HuH-7 (cell line): Measurements from ENCODE around the gene WBP2NL.
A peak's percentile ranks its signal among the peaks of the same experiment; 100 is the strongest.

Experiments used
- DNase-seq: peaks from one replicate; pipeline ENCODE4 v3.0.0; 2011; ENCODE audit warnings: low spot score

WBP2NL gene

DNA sequence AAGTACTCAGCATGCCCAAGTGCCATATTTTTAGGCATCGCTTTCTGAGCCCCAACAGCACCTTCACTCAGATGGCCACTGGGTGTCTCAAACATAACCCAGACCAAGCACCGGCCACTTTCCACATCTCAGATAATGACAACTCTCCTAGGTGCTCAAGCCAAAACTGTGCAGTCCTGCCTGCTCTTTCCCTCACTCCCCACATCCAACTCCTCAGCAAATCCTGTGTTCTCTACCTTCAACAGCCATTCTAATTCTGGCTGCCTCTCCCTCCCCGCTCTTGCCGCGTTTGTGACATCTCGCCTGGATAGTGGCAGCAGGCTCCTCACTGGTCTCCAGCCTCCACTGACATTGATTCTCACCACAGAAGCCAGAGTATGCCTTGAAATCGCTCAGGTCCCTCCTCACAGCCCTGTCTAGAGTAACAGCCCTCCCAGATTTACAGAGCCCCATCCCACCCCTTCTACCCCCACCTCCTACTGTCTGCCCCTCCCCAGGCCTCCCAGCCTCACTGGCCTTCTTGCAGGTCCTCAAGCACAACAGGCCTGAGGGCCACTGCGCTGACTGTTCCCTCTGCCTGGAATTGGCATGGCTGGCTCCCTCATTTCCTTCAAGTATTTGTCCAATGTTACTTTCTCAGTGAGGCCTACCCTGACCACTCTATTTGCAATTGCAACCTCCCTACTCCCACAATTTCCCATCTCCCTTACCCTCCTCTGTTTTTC is 74.2 kb downstream of the WBP2NL start:
- no peak for DNase-seq

DNA sequence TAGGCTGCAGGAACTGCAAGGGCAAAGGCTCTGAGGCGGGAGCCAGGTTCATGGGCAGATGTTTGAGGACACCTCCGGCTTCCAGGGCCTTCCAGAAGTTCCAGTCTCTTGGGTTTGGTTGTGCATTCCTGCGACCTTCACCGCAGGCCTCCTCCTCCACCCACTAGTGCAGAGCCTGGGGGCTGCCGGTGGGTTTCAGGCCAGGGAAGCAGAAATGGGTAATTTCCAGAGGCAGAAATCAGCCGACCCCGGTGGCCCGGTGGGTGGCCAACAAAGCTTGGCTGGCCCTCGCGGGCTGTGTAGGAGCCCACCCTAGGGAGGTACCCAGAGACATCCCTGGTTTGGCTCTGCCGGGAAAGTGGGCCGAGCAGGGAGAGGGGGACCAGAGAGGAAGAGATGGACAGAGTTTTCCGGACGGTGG is 75.0 kb downstream of the WBP2NL start:
- no peak for DNase-seq

DNA sequence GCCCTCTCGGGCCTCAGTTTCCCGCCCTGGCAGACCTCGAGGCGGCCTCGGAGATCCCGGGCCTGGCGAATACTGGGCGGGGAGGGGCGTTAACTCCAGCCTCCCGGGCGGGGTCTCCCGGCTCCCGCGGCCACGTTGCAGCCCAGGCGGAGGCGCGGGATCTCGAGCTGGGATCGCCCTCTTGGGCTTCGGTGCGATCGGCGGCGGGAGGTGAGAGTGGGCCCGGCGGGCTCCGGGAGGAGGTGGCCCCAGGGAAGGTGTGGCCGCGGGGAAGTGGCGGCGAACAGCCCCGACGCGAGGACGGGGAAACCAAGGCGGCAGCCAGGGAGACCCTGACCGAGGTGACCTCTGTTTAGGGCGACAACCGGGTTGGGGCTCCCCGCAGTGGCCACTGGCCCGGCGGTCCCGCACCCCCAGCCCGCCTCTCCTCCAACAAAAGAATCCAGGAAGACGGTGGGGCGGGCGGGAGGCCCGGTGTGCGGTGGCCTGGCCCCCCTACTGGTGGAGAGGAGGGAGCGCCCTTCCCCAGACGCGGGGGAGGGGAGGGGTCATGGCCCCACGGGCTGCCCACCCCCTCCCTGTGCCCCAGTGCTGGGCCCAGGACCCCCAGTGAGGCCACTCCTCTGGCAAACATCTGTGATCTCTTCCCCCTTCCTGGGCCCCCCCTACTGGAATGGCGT is 75.7 kb downstream of the WBP2NL start, which contains the start of gene PHETA2:
PHETA2 (plus strand) TSS at position 117 of the 680 bp plus-strand sequence. CDS start 3,046 bp downstream, outside the sequence.
- DNase-seq, result peak; percentile 56

DNA sequence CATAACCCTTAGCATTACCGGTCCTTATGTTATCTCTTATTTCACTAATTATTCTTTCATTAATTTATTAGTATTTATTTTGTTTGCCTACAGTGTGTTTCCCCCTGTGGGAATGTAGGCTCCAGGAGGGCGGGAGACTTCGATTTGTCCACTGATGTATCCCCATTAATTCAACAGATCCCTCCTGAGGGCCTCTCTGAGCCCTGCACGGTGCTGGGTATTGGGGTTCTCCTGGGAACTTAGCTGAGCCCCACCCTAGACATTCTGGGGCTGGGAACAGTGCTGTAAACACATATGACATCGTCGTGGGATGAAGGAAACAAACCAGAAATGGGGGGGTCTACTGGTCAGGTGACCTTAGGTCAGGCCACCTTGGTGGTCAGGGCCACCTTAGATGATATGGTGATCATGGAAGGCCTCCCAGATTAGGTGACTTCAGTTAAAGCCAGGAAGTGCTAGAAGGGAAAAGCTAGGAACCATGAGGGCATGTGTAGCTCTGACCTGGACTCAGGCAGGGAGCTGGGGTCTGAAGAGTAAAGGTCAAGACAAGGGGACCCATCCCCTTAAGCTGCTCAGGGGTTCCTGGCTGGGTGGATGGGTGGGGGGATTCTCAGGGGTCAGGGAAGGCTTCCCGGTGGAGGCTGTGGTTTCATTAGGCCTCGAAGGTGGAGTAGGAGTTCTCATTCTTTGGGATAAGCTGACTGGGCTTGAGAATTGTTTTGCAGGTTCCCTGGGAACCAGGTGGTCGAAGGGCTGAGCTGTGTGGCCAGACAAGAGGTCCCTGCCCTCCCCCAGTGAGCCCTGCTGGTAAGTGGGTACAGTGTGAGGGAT is 76.5 kb downstream of the WBP2NL start:
- DNase-seq, result no peak

DNA sequence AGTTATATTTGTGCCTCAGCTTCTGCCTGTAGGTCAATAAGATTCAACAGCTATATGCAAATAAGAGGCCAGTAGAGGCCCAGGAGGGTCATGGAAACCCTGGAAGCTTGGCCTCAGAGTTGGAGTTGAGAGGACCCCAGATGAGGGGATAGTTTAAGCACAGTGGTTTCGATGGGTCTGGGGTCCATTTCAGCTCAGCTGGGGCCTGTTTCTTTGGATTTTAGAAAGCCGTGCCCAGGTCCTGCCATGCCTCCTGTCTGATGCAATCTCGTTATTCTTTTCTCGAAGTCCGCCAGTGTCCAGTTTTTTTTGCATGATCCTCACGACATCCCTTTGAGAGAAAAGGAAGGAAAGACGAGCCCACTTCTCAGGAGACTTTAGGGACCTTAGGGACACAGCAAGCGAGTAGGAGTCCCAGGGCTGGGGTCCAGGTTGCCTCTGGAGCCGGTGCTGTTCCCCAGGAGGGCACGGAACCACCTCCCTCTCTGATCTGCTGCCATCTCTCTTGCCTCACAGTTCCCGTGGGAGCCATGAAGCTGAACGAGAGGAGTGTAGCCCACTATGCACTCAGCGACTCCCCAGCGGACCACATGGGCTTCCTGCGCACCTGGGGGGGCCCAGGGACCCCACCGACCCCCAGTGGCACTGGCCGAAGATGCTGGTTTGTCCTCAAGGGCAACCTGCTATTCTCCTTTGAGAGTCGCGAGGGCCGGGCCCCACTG is 78.3 kb downstream of the WBP2NL start:
- DNase-seq, result no peak

DNA sequence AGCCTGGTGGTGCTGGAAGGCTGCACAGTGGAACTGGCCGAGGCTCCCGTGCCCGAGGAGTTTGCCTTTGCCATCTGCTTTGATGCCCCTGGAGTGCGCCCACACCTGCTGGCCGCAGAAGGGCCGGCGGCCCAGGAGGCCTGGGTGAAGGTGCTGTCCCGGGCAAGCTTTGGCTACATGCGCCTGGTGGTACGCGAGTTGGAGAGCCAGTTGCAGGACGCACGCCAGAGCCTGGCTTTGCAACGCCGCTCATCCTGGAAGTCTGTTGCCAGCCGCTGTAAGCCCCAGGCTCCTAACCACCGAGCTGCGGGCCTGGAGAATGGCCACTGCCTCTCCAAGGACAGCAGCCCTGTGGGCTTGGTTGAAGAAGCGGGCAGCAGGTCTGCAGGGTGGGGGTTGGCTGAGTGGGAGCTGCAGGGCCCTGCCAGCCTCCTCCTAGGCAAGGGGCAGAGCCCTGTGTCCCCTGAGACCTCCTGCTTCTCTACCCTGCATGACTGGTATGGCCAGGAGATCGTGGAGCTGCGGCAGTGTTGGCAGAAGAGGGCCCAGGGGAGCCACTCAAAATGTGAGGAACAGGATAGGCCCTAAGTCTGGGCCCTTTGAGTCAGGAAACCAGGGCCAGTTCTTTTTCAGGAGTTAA is 79.0 kb downstream of the WBP2NL start:
- no peak for DNase-seq
